ENCODE results near the gene ZNF471.

GRCh38 chr19:56572589-56572988, 64.9 kb downstream of the ZNF471 start:
- TF ChIP-seq JUNB (IDR thresholded peaks at IDR 0.05; ENCODE audit: unreplicated experiment) (no peak), CTCF (conservative IDR thresholded peaks at IDR 0.05; ENCODE audit: low read depth in 2 of 2) (no peak), POLR2AphosphoS5 (IDR thresholded peaks at IDR 0.05; ENCODE audit: low read depth) (no peak), EZH2 (IDR thresholded peaks at IDR 0.05; ENCODE audit: low read depth, unreplicated experiment) (no peak), EZH2phosphoT487 (IDR thresholded peaks at IDR 0.05; ENCODE audit: unreplicated experiment) (no peak), REST (IDR thresholded peaks at IDR 0.05; ENCODE audit: unreplicated experiment) (no peak), ETS1 (IDR thresholded peaks at IDR 0.05) (no peak)

Measured in GM23338 (cell line).